Endothelial cell of umbilical vein (primary cell): Measurements from ENCODE around the gene POU6F2. TPM values are rescaled to one million over a fixed set of nuclear protein-coding genes. Genes with fewer than 3 reads are reported as not detected.
"Not testable (repeated sequence)": the region's sequence is repeated elsewhere in the genome, so short reads cannot be mapped to it uniquely, and the experiment has no call there.

ENCODE experiments used
- BruUV-seq: library from RNA; stranded (reverse); fragments of 400-500 nt; replicated peaks from 2 replicates; lab custom pipeline; 2021; lab: Mats Ljungman, UMichigan
- CTCF ChIA-PET: fragments of 300-600, 350-600 bp; sonication (Branson Sonifier 250); formaldehyde crosslinking; loops from one replicate; lab custom pipeline; 2021; ENCODE audit warnings: antibody characterized with exemption, inconsistent platforms; lab: Charles Lee
- POLR2A ChIA-PET: fragments of 300-600, 350-600 bp; sonication (Branson Sonifier 250); formaldehyde crosslinking; loops from one replicate; lab custom pipeline; 2021; ENCODE audit warnings: antibody characterized with exemption, inconsistent platforms; lab: Charles Lee
- DNase-seq: peaks from one replicate; pipeline ENCODE4 v3.0.0-alpha.2; 2011; ENCODE audit warnings: low read depth, low spot score
- FAIRE-seq: peaks from 2 replicates; lab custom pipeline; 2011; peaks lifted over from hg19 to GRCh38; lab: Jason Lieb, UNC
- H2AFZ ChIP-seq: 2 replicates; pipeline ENCODE4 v1.6.0; 2012; ENCODE audit warnings: low read depth, low read length, control low read depth, inconsistent platforms
- H3K27ac ChIP-seq: 2 replicates; pipeline ENCODE4 v1.5.1; 2011; ENCODE audit warnings: low read depth, mild to moderate bottlenecking, control low read depth, low read length, moderate library complexity; ENCODE audit not compliant: insufficient read depth
- H3K27me3 ChIP-seq, 2 experiments: 2 replicates each; pipeline versions ENCODE4 v1.6.0 to v1.6.1; 2011; ENCODE audit warnings: low read length in 2 of 2, mixed read lengths in 1 of 2; ENCODE audit not compliant: control insufficient read depth in 2 of 2, insufficient read depth in 2 of 2
- H3K36me3 ChIP-seq, 2 experiments: 2 replicates in 1 of 2; 3 replicates in 1 of 2; pipeline ENCODE4 v1.5.1; 2011; ENCODE audit warnings: low read length in 2 of 2, mild to moderate bottlenecking in 1 of 2, moderate library complexity in 1 of 2; ENCODE audit not compliant: control insufficient read depth in 2 of 2, insufficient read depth in 2 of 2; ENCODE audit errors: extremely low read depth in 1 of 2
- H3K4me1 ChIP-seq: 3 replicates; pipeline ENCODE4 v1.5.1; 2011; ENCODE audit warnings: mild to moderate bottlenecking, low read length; ENCODE audit not compliant: control insufficient read depth, insufficient read depth; ENCODE audit errors: extremely low read depth
- H3K4me2 ChIP-seq: 2 replicates; pipeline ENCODE4 v1.6.1; 2011; ENCODE audit warnings: low read length, control low read depth, mixed read lengths; ENCODE audit not compliant: insufficient read depth
- H3K4me3 ChIP-seq, 3 experiments: fragments of 200-600 bp in 1 of 3; sonication (generic), shearing (Covaris generic) in 1 of 3; replicated peaks in 1 of 3; 2 replicates each; pipeline ENCODE4 v1.5.1; 2011 to 2016; ENCODE audit warnings: control low read depth in 3 of 3, low read length in 3 of 3, mild to moderate bottlenecking in 2 of 3, inconsistent platforms in 1 of 3, low read depth in 1 of 3, moderate library complexity in 1 of 3; ENCODE audit not compliant: insufficient read depth in 1 of 3
- H3K79me2 ChIP-seq: 2 replicates; pipeline ENCODE4 v1.6.0; 2012; ENCODE audit warnings: low read length, inconsistent platforms; ENCODE audit not compliant: control insufficient read depth, insufficient read depth
- H3K9ac ChIP-seq: replicated peaks from 2 replicates; pipeline ENCODE3; 2011; ENCODE audit warnings: low read length, control low read depth; ENCODE audit not compliant: insufficient read depth; ENCODE audit errors: extremely low read depth
- H3K9me1 ChIP-seq: replicated peaks from 3 replicates; pipeline ENCODE4 v1.6.0; 2011; ENCODE audit warnings: mild to moderate bottlenecking, low read length; ENCODE audit not compliant: control insufficient read depth, insufficient read depth; ENCODE audit errors: extremely low read depth
- H3K9me3 ChIP-seq: replicated peaks from 2 replicates; pipeline ENCODE4 v1.5.1; 2012; ENCODE audit warnings: low read length, inconsistent platforms; ENCODE audit not compliant: control insufficient read depth, insufficient read depth
- H4K20me1 ChIP-seq: replicated peaks from 2 replicates; pipeline ENCODE3; 2011; ENCODE audit warnings: mild to moderate bottlenecking, low read length; ENCODE audit not compliant: control insufficient read depth, insufficient read depth; ENCODE audit errors: extremely low read depth
- EZH2 ChIP-seq: IDR thresholded peaks from 2 replicates; pipeline ENCODE4 v1.6.1; 2012; ENCODE audit warnings: borderline replicate concordance, low read depth, mild to moderate bottlenecking, moderate library complexity, low read length, inconsistent platforms; ENCODE audit not compliant: severe bottlenecking
- FOS ChIP-seq: IDR thresholded peaks from 2 replicates; pipeline ENCODE4 v1.6.1; 2011; ENCODE audit warnings: mild to moderate bottlenecking, low read length, moderate library complexity, borderline replicate concordance; ENCODE audit not compliant: insufficient read depth
- GATA2 ChIP-seq: IDR thresholded peaks from 2 replicates; pipeline ENCODE4 v1.7.0; 2011; ENCODE audit warnings: low read depth, mild to moderate bottlenecking, moderate library complexity, mixed read lengths, low read length; ENCODE audit not compliant: insufficient read length, insufficient read depth
- JUN ChIP-seq: IDR thresholded peaks from 2 replicates; pipeline ENCODE4 v1.6.1; 2011; ENCODE audit warnings: borderline replicate concordance, low read depth; ENCODE audit not compliant: insufficient read length, insufficient read depth
- MYC ChIP-seq: IDR thresholded peaks from one replicate; pipeline ENCODE4 v1.6.1; 2011; ENCODE audit warnings: mild to moderate bottlenecking, low read depth, low read length
- POLR2A ChIP-seq: IDR thresholded peaks from 2 replicates; pipeline ENCODE4 v1.6.1; 2012; ENCODE audit warnings: low read depth, mild to moderate bottlenecking, control low read depth, low read length
- POLR2AphosphoS5 ChIP-seq: IDR thresholded peaks from 2 replicates; pipeline ENCODE4 v1.6.1; 2012; ENCODE audit warnings: low read depth, mild to moderate bottlenecking, control low read depth, low read length, moderate library complexity; ENCODE audit not compliant: insufficient read depth
- dilution Hi-C: fragments of 300-500 bp; cut with MboI; formaldehyde crosslinking; loops from one replicate; pipeline ENCODE4 v1.15.0; 2019; ENCODE audit warnings: low sequenced_read_pairs; ENCODE audit not compliant: extremely low pct_ligation_motif_present
- intact Hi-C: fragments of 100-400 bp; cut with micrococcal nuclease; formaldehyde crosslinking; loops from one replicate; pipeline ENCODE4 v1.10.0; 2022
- polyA plus RNA-seq, 4 experiments: library from polyadenylated mRNA; depleted of rRNA in 3 of 4; stranded (reverse) in 3 of 4; unstranded in 1 of 4; fragments of >200 nt; gene quantifications; 2 replicates each; pipeline versions ENCODE4 v1.2.1 to v1.2.3, GENCODE V29; 2011 to 2012; ENCODE audit warnings: missing spikeins in 1 of 4
- total RNA-seq: library from RNA; stranded (reverse); gene quantifications from 2 replicates; pipeline ENCODE4 v1.2.3, GENCODE V29; 2021
- TF ChIP-seq, protein P1 (sequence below): IDR thresholded peaks from 2 replicates; pipeline ENCODE4 v1.6.1; 2011; ENCODE audit not compliant: insufficient read depth, insufficient read length
- TF ChIP-seq, protein P2 (sequence below), 2 donors: IDR thresholded peaks; 1 replicate in 1 of 2; 2 replicates in 1 of 2; pipeline ENCODE4 v1.5.1; 2011; ENCODE audit warnings: low read length in 2 of 2, mild to moderate bottlenecking in 2 of 2, moderate library complexity in 2 of 2, control low read depth in 1 of 2, inconsistent platforms in 1 of 2, low read depth in 1 of 2; ENCODE audit not compliant: insufficient read depth in 1 of 2; ENCODE audit errors: extremely low read depth in 1 of 2

The POU6F2 gene
- total and polyA plus RNA-seq, 2 donors (not counting 3 experiments of a cell fraction or from before 2014, with no cell fraction given), result 0.29 TPM; not detected in 1

DNA sequence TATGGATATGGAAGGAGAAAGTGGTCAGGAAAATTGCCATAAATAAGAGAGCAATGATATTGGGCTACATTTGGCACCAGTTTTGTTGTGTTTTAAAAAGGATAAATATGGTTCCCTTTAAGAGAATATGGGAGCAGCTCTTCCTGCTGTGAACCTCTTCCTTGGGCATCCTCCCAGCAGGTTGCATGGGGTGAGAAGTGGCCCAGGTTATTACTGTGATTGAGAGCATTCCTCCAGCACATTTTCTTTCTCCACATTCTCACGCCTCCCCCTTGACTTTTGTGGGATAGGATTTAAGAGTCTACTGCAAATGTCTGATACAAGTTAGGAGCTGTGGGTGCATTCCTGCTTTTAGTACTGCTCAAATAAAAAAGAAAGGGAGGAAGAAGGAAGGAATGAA lies 214.8 kb downstream of the POU6F2 start:
- dilution Hi-C loops (no loop called here), intact Hi-C loops (no loop called here)
- Histone ChIP-seq H3K9me1 (no peaks in the 10 kb centered on the region), H3K79me2 (no peaks in the 10 kb centered on the region), H4K20me1 (no peaks in the 10 kb centered on the region), H3K4me3 (no peak overlapping the region), H3K9me3 (no peaks in the 10 kb centered on the region), H3K9ac (no peak overlapping the region), H3K36me3 (no peaks in the 10 kb centered on the region), H3K4me1 (no peaks in the 10 kb centered on the region), H3K4me2 (no peak overlapping the region), H3K27me3 (no peaks in the 10 kb centered on the region), H3K27ac (no peak overlapping the region), H2AFZ (no peak overlapping the region)
- no peak for TF ChIP-seq POLR2AphosphoS5
- no peak for TF ChIP-seq JUN
- TF ChIP-seq GATA2, result no peak
- TF ChIP-seq, protein P1, sequence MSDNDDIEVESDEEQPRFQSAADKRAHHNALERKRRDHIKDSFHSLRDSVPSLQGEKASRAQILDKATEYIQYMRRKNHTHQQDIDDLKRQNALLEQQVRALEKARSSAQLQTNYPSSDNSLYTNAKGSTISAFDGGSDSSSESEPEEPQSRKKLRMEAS, result no peak
- TF ChIP-seq POLR2A, result no peak
- TF ChIP-seq FOS, result no peak
- TF ChIP-seq, protein P2, sequence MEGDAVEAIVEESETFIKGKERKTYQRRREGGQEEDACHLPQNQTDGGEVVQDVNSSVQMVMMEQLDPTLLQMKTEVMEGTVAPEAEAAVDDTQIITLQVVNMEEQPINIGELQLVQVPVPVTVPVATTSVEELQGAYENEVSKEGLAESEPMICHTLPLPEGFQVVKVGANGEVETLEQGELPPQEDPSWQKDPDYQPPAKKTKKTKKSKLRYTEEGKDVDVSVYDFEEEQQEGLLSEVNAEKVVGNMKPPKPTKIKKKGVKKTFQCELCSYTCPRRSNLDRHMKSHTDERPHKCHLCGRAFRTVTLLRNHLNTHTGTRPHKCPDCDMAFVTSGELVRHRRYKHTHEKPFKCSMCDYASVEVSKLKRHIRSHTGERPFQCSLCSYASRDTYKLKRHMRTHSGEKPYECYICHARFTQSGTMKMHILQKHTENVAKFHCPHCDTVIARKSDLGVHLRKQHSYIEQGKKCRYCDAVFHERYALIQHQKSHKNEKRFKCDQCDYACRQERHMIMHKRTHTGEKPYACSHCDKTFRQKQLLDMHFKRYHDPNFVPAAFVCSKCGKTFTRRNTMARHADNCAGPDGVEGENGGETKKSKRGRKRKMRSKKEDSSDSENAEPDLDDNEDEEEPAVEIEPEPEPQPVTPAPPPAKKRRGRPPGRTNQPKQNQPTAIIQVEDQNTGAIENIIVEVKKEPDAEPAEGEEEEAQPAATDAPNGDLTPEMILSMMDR (IDR thresholded peaks at IDR 0.05; ENCODE audit: extremely low read depth in 1 of 2, insufficient read depth in 1 of 2, low read depth in 1 of 2, low read length in 2 of 2), result no peak
- no peak for TF ChIP-seq MYC
- no peak for TF ChIP-seq EZH2
- CTCF ChIA-PET, result no interaction called here
- no TSS peak for BruUV-seq
- DNase-seq (no peak), FAIRE-seq (no peak)
- POLR2A ChIA-PET, result no interaction called here

DNA sequence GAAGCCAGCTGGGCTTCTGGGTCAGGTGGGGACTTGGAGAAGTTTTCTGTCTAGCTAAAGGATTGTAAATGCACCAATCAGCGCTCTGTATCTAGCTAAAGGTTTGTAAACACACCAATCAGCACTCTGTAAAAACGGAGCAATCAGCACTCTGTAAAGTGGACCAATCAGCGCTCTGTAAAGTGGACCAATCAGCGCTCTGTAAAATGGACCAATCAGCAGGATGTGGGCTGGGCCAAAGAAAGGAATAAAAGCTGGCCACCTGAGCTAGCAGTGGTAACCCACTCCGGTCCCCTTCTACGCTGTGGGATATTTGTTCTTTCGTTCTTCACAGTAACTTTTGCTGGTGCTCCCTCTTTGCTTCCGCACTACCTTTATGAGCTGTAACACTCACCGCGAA lies 216.7 kb downstream of the POU6F2 start:
- H3K4me3 ChIP-seq, intact Hi-C loops, H3K27ac ChIP-seq, H3K27me3 ChIP-seq, H2AFZ ChIP-seq, H3K4me1 ChIP-seq, H3K79me2 ChIP-seq, H3K4me2 ChIP-seq, POLR2A ChIA-PET, H3K36me3 ChIP-seq, H3K9ac ChIP-seq, DNase-seq, H4K20me1 ChIP-seq, BruUV-seq, FAIRE-seq, H3K9me1 ChIP-seq, dilution Hi-C loops, CTCF ChIA-PET, H3K9me3 ChIP-seq: not testable (repeated sequence)
